Brain microvascular endothelial cell (primary cell): ENCODE measurements around the gene AURKAIP1.

Experiments used
- DNase-seq: peaks from one replicate; pipeline ENCODE4 v3.0.0-alpha.2; 2020
- H3K27ac ChIP-seq: fragments of 250-450 bp; sonication (Bioruptor Pico); 2 replicates; pipeline ENCODE4 v1.5.1; 2020; ENCODE audit warnings: mild to moderate bottlenecking, moderate library complexity
- H3K27me3 ChIP-seq: fragments of 250-450 bp; sonication (Bioruptor Pico); replicated peaks from 2 replicates; pipeline ENCODE4 v1.5.1; 2020; ENCODE audit warnings: mild to moderate bottlenecking
- H3K36me3 ChIP-seq: fragments of 250-450 bp; sonication (Bioruptor Pico); replicated peaks from 2 replicates; pipeline ENCODE4 v1.5.1; 2020; ENCODE audit warnings: mild to moderate bottlenecking
- H3K4me3 ChIP-seq: 2 replicates; pipeline ENCODE4 v1.5.1; 2011; ENCODE audit warnings: low read depth, mild to moderate bottlenecking, control low read depth, low read length, moderate library complexity
- CTCF ChIP-seq: IDR thresholded peaks from 2 replicates; pipeline ENCODE4 v1.5.1; 2011; ENCODE audit warnings: low read depth, mild to moderate bottlenecking, moderate library complexity, low read length, control low read depth, inconsistent platforms; ENCODE audit errors: missing control alignments
- in situ Hi-C: cut with HindIII; loops from 2 replicates; pipeline ENCODE4 v1.10.0; 2017; ENCODE audit warnings: low sequenced_read_pairs, low pct_ligation_motif_present

Gene AURKAIP1

GRCh38 chr1:1400576-1401456 lies 25.8 kb upstream of the AURKAIP1 start:
- no peak for DNase-seq
- Histone ChIP-seq H3K27ac (no peak overlapping the region), H3K27me3 (no peaks in the 10 kb centered on the region), H3K4me3 (peak overlapping the region; percentile 97), H3K36me3 (peaks cover 38% of the 10 kb centered on the region)
- no peak for TF ChIP-seq CTCF
- in situ Hi-C loops: no loop called here

- peak overlapping the region; percentile 64 for H3K27ac ChIP-seq
- no peaks in the 10 kb centered on the region for H3K27me3 ChIP-seq
- in situ Hi-C loops: no loop called here
- H3K4me3 ChIP-seq: peak overlapping the region; percentile 97
- TF ChIP-seq CTCF: no peak
- H3K36me3 ChIP-seq: peaks cover 39% of the 10 kb centered on the region
- no peak for DNase-seq
Observed at GRCh38 chr1:1399872-1400575, 25.0 kb upstream of the AURKAIP1 start.

- Histone ChIP-seq H3K36me3 (peaks cover 36% of the 10 kb centered on the region), H3K27me3 (no peaks in the 10 kb centered on the region), H3K27ac (peak within 1 kb of the TSS; percentile 64), H3K4me3 (peak within 1 kb of the TSS; percentile 97)
- in situ Hi-C loops: no loop called here
- TF ChIP-seq CTCF: peak; percentile 70
- DNase-seq: peak; percentile 97
Observed at GRCh38 chr1:1399187-1399871, 24.3 kb upstream of the AURKAIP1 start, which contains the start of gene CCNL2. CCNL2 (minus strand) TSS chr1:1399335; CDS start chr1:1399306, 29 bp downstream.

DNA sequence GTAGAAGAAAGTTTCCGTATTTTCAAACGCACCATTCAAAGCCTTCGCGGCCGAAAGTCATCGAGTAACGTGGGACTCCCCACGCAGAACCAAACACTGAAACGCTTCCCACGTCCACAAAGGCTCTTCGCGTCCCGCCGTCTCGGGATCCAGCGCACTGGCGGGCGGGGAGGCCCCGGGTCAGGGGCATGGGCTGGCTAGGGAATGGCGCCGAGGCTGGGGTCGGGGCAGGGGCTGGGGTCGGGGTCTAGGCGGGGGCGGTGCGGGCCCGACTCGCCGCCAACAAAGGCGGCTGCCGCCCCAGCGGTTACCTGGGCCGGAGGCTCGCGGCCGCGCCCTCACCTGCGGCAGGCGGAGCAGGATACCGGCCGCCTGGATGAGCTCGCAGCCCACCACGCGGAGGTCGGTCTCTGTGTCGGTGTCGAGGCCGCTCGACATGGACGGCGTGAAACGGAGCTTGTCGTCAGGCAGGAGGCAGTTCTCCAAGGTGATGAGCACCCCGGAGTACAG lies 23.7 kb upstream of the AURKAIP1 start:
- TF ChIP-seq CTCF: no peak
- Histone ChIP-seq H3K27ac (peak overlapping the region; percentile 63), H3K27me3 (no peaks in the 10 kb centered on the region), H3K4me3 (peak overlapping the region; percentile 90), H3K36me3 (peaks cover 42% of the 10 kb centered on the region)
- DNase-seq: no peak
- in situ Hi-C loops: no loop called here

GRCh38 chr1:1397839-1398523 lies 23.0 kb upstream of the AURKAIP1 start:
- DNase-seq: peak; percentile 32
- Histone ChIP-seq H3K4me3 (peak overlapping the region; percentile 90), H3K27me3 (no peaks in the 10 kb centered on the region), H3K36me3 (peaks cover 50% of the 10 kb centered on the region), H3K27ac (peak overlapping the region; percentile 63)
- in situ Hi-C loops: no loop called here
- peak; percentile 8 for TF ChIP-seq CTCF
